NK-92 (cell line): Measurements from ENCODE around the gene TRAPPC2L.

Experiments
- DNase-seq: peaks from one replicate; lab custom pipeline; 2025; ENCODE audit not compliant: unreplicated experiment; lab: John Stamatoyannopoulos, UW

The TRAPPC2L gene

GRCh38 chr16:88856122-88856827 is 652 bp upstream of the TRAPPC2L start:
- DNase-seq = no peak

DNA sequence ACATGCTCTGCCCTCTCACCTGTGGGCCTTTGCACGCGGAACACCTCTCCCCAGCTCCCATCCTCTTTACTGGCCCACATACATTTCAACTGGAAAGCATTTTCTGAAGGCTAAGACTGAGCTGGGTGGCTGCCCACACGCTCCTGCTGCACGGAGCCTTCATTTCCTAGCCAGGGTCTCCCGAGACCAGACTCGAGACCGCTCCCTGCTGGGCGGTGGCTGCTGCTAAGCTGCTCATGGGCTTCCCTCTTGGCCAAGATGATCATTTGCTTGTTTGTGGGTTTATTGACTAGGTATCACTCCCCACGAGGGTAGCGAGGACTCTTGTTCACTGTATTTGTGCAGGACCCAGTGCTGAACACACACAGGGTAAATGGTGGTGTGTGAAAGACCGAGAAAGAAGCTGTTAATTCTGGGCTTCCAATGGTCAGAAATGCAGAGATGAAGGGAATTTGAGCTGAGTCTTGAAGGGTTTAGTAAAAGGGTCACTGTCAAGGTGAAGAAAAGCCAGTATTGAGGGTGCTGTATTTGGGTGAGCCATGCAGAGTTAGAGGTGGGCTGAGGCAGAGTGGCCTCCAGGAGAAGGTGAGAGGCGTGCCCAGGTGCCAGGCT is 907 bp downstream of the TRAPPC2L start:
- no peak for DNase-seq

GRCh38 chr16:88859381-88860091 is 2.6 kb downstream of the TRAPPC2L start:
- DNase-seq = no peak

GRCh38 chr16:88861359-88861758 is 4.4 kb downstream of the TRAPPC2L start:
- no peak for DNase-seq

DNA sequence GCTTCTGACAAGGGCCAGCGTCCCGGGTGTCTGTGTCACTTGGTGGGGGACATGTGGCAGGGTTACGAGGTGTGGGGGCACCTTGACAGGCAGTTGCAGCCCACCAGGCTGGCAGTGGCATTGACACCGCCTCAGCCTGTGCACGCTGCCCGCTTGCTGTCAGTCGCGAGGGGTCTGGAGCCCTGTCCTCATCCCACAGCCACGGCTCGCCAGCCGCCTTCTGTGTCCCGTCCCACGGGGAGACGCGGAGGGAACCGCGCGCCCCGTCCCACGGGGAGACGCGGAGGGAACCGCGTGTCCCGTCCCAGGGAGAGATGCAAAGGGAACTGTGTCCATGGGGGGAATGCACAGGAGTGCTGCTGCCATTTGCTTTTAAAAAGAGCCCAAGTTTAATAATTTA is 6.0 kb downstream of the TRAPPC2L start:
- DNase-seq = no peak

GRCh38 chr16:88863426-88863825 is 6.5 kb downstream of the TRAPPC2L start:
- DNase-seq = no peak

GRCh38 chr16:88864099-88864498 is 7.2 kb downstream of the TRAPPC2L start:
- no peak for DNase-seq

DNA sequence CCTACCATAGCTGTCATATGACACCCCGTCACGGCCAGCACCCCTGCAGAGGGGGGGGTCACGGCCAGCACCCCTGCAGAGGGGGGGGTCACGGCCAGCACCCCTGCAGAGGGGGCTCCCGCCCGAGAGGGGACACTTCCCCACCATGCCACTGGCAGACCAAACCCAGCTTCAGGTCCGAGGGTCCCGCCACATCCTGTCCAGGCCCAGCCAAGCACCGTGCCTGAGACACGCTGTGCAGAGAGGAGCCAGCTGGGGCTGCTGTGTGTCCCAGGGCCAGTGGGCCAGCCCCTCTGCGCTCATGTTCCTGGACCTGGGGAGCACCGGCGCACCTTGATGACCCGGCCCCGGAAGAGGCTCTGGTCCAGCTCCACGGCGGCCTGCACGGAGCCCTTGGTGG is 7.6 kb downstream of the TRAPPC2L start:
- no peak for DNase-seq

- DNase-seq = no peak
Observed at GRCh38 chr16:88865310-88865709, 8.4 kb downstream of the TRAPPC2L start.

DNA sequence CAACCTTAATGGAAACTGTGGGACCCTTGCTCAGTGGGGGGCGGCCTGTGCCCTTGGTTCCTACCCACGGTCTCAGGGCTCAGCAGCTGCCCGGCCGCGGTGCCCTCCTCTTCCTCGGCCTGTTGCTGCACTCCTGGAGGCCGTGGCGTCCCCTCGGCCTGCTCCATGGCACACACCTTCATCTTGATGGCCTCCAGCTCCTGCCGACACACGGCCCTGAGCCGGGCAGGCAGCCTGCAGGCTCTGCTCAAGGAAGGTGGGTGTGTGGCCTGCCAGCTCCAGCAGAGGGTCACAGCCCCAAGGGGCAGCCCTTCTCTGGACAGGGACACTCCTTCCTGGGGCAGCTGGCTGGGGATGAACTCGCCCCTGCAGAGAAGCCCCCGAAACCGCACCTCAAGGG is 8.8 kb downstream of the TRAPPC2L start:
- DNase-seq = no peak

DNA sequence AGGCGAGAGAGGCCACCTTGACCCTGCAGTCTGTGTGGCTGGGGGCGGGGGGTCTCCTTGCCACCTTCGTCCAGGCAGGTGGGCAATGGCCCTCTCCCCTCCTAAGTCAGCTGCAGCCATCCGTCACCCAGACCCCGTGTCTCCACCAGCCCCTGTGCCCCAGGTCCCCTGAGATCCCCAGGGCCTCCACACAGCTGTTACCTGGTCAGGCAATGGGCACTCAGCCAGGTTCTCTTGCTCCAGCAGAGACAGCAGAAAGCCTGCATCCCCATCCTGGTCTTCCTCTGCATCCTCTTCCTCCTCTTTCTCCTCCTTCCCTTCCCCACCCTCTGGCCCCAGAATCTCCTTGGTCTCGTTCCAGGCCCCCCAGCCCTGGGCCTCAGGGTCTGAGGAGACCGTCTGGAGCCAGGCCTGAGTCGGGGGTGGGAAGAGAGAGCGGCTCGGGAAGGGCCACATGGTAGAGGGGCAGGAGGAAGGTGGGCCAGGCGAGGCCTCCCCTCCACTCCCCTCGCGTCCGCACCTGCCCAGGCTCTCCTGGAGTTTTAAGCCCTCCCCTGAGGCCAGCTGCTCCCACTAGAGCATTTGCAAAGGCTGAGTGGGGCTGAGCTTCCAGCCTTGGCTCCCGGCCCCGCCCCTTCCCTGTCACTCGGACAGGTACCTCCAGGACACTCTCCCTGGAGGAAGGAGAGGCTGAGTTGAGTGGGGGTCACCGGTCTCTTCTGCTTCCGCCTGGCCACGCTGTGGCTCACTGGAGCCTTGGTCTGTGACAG is 9.4 kb downstream of the TRAPPC2L start, which contains the start of gene PABPN1L:
TSS of gene PABPN1L (minus strand) at position 510 of the 770 bp plus-strand sequence. CDS start at position 456, 54 bp downstream.
- DNase-seq = no peak

DNA sequence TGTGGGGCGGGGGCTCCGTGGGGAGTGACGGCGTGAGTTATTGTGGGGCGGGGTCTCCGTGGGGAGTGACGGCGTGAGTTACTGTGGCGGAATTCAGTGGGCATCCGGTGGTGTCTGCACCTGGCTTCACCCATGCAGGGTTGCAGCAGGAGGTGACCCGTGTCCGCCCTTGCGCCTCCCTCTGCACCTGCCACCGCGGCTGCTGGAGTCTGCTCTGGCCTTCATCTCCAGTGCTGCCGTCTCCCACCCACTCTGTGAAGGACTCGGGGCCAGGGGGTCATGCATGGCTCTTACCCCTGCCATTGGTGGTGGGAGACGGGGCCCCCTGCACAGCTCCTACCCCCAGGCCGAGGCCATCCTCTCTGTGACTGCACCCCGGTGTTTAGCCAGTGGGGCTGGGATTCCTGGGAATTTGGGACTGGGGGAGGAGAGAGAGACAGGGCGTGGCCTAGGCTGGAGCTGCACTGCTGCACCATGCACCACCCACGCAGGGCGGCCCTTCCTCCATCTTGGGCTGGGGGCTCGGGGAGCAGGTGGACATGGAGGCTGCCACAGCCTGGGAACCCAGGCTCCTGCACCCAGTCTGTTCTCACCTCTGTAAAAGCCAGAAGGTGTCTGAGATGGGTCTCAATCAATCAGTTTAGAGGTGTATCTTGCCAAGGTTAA is 10.8 kb downstream of the TRAPPC2L start:
- no peak for DNase-seq

DNA sequence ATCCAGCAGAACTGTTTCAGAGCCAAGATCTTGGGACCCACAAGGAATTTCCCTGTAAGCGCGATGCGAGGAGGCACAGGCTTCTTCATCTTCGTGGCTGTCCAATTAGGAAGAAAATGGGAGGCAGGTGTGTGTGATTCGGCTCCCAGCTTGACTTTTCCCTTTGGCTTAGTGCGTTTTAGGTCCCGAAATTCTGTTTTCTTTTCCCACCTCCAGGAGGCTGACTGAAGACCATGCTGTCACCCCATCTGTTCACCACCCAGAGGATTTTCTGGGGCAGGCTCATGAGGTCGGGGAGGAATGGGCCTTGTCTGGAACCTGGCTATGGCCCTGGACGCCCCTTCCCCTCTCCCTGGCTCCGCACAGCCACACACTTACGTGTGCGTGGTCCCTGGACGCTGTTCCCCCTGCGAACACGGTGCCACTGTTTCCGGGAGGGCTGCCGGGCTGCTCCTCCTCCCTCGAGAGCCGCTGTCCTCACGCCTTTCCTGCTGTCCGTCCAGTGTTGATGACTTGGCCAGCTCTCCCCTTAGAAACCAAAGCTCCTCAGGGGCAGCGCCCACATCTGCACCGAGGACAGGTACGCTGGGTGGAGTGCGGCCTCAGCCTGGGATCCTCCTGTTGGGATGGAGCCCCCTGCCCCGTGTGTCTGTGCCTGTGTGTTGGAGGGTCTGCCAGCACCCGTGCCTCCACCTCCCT is 12.2 kb downstream of the TRAPPC2L start:
- no peak for DNase-seq

DNA sequence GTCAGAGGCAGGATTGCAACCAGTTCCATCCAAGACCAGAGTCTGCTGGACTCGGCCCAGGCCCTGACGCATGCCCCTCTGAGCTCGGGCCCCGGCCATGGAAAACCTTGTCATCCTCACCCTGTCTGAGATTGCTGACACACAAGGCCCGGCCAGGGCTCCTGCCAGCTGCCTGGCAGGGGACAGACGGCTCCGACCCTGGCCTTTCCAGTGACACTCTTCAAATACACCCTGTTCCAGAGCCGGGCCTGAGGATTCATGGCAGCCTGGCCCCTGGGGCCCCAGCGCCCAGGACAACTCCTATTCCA is 12.7 kb downstream of the TRAPPC2L start:
- DNase-seq = no peak

DNA sequence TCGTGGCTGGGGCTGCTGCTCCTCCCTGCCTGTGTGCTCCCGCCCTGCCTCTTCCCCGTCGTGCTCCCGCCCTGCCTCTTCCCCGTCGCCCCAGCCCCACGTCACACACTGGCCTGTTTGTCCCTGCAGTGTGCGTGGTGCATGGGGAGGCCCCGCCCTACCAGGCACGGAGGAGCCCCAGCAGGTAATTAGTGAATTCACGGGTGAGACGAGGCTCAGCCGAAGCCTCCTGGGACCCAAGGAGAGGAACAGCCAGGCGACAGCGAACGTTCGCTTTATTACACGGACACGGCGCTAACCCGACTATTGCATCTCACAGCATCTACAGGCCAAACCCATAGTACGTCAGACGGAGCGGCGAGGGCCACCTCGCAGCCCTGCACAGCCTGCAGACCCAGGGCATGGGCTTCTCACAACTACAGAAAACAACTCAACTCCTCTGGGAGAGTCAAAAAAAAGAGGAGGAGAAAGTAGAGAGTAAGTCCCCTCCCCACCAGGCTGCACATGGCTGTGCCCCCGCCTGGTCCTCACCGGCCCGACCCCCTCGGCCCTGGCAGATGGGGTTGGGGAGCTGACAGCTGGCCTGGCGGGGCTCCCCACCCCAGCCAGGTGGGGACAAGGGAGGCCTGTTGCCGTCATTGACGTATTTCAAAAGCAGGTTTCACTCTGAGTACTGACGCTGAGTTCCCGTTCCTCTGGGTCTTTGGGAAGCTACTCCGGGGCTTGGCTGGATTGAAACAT is 13.9 kb downstream of the TRAPPC2L start:
- no peak for DNase-seq

DNA sequence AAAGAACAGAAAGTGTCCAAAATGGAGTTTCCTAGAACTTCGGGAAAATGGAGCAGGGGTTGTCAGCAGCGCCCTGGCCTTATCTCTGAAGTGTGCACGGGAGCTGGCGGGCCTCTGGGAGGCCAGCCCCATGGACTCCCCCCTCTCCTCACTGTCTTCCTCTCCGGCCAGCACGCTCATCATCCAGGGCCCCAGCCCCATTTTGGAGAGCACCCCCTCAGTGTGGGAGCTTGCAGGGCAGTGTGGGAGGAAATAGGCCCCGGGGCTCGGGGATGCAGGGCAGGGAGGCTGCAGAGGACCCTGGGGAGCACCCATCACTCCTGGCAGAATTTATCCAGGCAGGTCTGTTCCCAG is 14.4 kb downstream of the TRAPPC2L start:
- DNase-seq = no peak

DNA sequence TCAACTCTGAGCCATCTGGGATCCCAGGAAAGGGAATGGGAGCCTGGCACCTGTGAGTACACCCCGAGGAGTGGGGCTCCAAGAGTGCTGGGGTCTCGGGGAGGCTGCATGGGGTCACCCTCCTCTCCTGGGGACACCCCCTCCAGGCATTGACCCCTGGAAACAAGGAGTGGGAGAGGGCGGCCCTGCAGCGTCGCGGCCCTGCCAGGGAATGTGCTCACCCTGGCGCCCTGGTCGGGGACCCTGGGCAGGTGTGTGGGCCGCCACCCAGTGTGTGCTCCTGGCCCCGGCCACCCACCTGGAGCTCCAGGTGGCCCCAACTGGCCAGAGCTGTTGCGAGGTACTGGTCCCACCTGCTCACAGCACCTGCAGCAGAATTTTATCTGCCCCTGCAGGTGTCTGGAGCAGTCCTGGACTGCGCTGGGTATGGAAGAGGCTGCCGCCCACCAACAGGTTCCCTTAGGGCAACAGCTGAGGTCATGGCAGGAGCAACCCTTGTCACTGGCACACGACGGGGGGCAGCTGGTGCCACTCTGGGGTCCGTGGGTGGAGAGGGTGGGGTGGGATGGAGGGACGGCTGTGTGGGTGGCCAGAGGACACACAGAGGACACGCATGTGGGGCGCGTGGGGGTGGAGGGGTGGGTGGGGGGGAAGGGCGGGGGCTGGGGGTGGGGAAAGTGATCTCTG is 14.9 kb downstream of the TRAPPC2L start:
- no peak for DNase-seq

GRCh38 chr16:88872650-88873331 is 15.9 kb downstream of the TRAPPC2L start:
- DNase-seq = no peak
